Measurements from ENCODE around the gene CTXN1.

- TF ChIP-seq CTCF (conservative IDR thresholded peaks at IDR 0.05) (no peak), ZFX (IDR thresholded peaks at IDR 0.05) (no peak)
Observed at GRCh38 chr19:7926727-7927604, 1.0 kb upstream of the CTXN1 start.
